ENCODE results near the gene CSTF1.

GRCh38 chr20:56359212-56360132 is 33.0 kb upstream of the CSTF1 start:
- TF ChIP-seq CTCF (IDR thresholded peaks at IDR 0.05): no peak
- no peak for TF ChIP-seq POLR2A (IDR thresholded peaks at IDR 0.05)

All from testis (tissue), 2 donors.